22Rv1 (cell line): ENCODE data around the gene WASHC4.

Experiments used
- CTCF ChIP-seq: fragments of 450-650 bp; IDR thresholded peaks from 2 replicates; pipeline ENCODE4 v1.5.1; 2017; ENCODE audit warnings: mild to moderate bottlenecking
- ZFX ChIP-seq: fragments of 450-650 bp; IDR thresholded peaks from 2 replicates; pipeline ENCODE4 v1.6.1; 2017; ENCODE audit warnings: antibody characterized with exemption, borderline replicate concordance

DNA sequence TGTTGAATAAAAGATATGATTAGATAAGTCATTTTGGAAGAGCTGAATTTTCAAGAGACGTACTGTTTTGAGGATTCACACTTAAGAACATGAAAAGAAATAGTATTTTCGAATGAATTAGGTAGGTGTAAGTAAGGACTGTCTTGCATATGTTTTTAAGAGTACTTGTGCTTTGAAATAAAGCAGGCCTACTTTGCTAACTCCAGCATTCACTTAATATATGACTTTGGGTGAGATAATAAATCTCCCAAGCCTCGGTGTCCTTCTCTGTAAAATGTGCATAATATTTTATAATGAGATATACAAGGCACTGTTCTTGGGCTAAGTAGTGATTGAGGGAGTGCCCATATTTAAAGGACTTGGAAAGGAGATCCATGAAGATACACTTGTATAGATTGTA lies 54.6 kb downstream of the WASHC4 start:
- no peak for TF ChIP-seq CTCF
- TF ChIP-seq ZFX = no peak
